Gastroesophageal sphincter (tissue), 3 donors: ENCODE results near the gene ZNF764.

ENCODE experiments used
- CTCF ChIP-seq, 4 experiments: fragments of 200-600 bp in 2 of 4; fragments of 450-650 bp in 2 of 4; sonication (generic) in 1 of 4; IDR thresholded peaks; one replicate each; pipeline ENCODE4 v1.5.1; 2017 to 2019; ENCODE audit warnings: antibody characterized with exemption in 4 of 4, mild to moderate bottlenecking in 2 of 4, moderate library complexity in 2 of 4
- POLR2A ChIP-seq, 2 donors: fragments of 450-650 bp; IDR thresholded peaks; one replicate each; pipeline ENCODE4 v1.6.1; 2017; ENCODE audit warnings: antibody characterized with exemption in 2 of 2, mild to moderate bottlenecking in 2 of 2, moderate library complexity in 1 of 2

GRCh38 chr16:30554557-30555314, 3.4 kb downstream of the ZNF764 start:
- TF ChIP-seq CTCF (IDR thresholded peaks at IDR 0.05) (no peak), POLR2A (IDR thresholded peaks at IDR 0.05) (no peak)
